ENCODE measurements around the gene PHLDA3. TPM values are rescaled to one million over a fixed set of nuclear protein-coding genes. Genes with fewer than 3 reads are reported as not detected.
"Not testable (repeated sequence)": the region's sequence is repeated elsewhere in the genome, so short reads cannot be mapped to it uniquely, and the experiment has no call there.

The PHLDA3 gene
- total and polyA plus RNA-seq, 10 donors, result 3.6 to 17.4 (median 6.8) TPM

GRCh38 chr1:201475130-201475529 is 6.1 kb upstream of the PHLDA3 start:
- no peaks in the 10 kb centered on the region for H3K9me3 ChIP-seq
- peaks cover 0 to 15% (median 6%) of the 10 kb centered on the region in 6 donors for H3K4me1 ChIP-seq
- 74 to 90% (median 84%) methylated on average over 2 of the region's 2 CpGs for WGBS, 5 donors
- TF ChIP-seq POLR2A (IDR thresholded peaks at IDR 0.05), result no peak
- no peak for TF ChIP-seq CTCF (IDR thresholded peaks at IDR 0.05 in 8 of 11, conservative IDR thresholded peaks at IDR 0.05 in 3 of 11)
- no peak for TF ChIP-seq POLR2AphosphoS5 (IDR thresholded peaks at IDR 0.05)
- H3K36me3 ChIP-seq, result no peaks in the 10 kb centered on the region
- DNase-seq, result no peak
- no peak overlapping the region for H3K27ac ChIP-seq
- peaks cover 0 to 36% (median 0%) of the 10 kb centered on the region in 7 donors for H3K27me3 ChIP-seq (replicated peaks in 1 of 7)
- no peak overlapping the region for H3K4me3 ChIP-seq
- intact Hi-C loops (cut with DNase I; ENCODE audit: low total_unique reads), result no loop called here

GRCh38 chr1:201473296-201473695 is 4.3 kb upstream of the PHLDA3 start:
- DNase-seq, result no peak
- peaks cover 0 to 54% (median 16%) of the 10 kb centered on the region in 7 donors for H3K27me3 ChIP-seq (replicated peaks in 1 of 7)
- intact Hi-C loops (cut with DNase I; ENCODE audit: low total_unique reads), result no loop called here
- H3K4me3 ChIP-seq, result no peak overlapping the region
- H3K27ac ChIP-seq, result no peak overlapping the region
- H3K9me3 ChIP-seq, result no peaks in the 10 kb centered on the region
- TF ChIP-seq CTCF (IDR thresholded peaks at IDR 0.05 in 8 of 11, conservative IDR thresholded peaks at IDR 0.05 in 3 of 11) (no peak), POLR2AphosphoS5 (IDR thresholded peaks at IDR 0.05) (no peak), POLR2A (IDR thresholded peaks at IDR 0.05) (no peak)
- peaks cover 0 to 26% (median 18%) of the 10 kb centered on the region in 6 donors for H3K4me1 ChIP-seq
- no peaks in the 10 kb centered on the region for H3K36me3 ChIP-seq
- WGBS, 5 donors, result 86 to 97% (median 94%) methylated on average over 2 of the region's 2 CpGs

- intact Hi-C loops (cut with DNase I; ENCODE audit: low total_unique reads); H3K36me3 ChIP-seq; H3K4me3 ChIP-seq; H3K9me3 ChIP-seq; H3K27ac ChIP-seq; DNase-seq: not testable (repeated sequence)
- 89 to 97% (median 96%) methylated on average over 8 of the region's 8 CpGs for WGBS, 5 donors
- Histone ChIP-seq H3K27me3 (replicated peaks in 1 of 7) (peaks cover 0 to 61% (median 18%) of the 10 kb centered on the region in 7 donors), H3K4me1 (peaks cover 0 to 31% (median 20%) of the 10 kb centered on the region in 6 donors)
Observed at GRCh38 chr1:201472321-201472720, 3.3 kb upstream of the PHLDA3 start.

- Histone ChIP-seq H3K27ac (no peak overlapping the region), H3K36me3 (no peaks in the 10 kb centered on the region), H3K9me3 (no peaks in the 10 kb centered on the region), H3K27me3 (replicated peaks in 1 of 7) (peaks cover 0 to 61% (median 18%) of the 10 kb centered on the region in 7 donors), H3K4me1 (peaks cover 0 to 35% (median 20%) of the 10 kb centered on the region in 6 donors), H3K4me3 (no peak overlapping the region)
- TF ChIP-seq CTCF (IDR thresholded peaks at IDR 0.05 in 8 of 11, conservative IDR thresholded peaks at IDR 0.05 in 3 of 11) (no peak), POLR2AphosphoS5 (IDR thresholded peaks at IDR 0.05) (no peak), POLR2A (IDR thresholded peaks at IDR 0.05) (no peak)
- intact Hi-C loops (cut with DNase I; ENCODE audit: low total_unique reads), result no loop called here
- WGBS, 5 donors, result 53 to 91% (median 79%) methylated on average over 3 of the region's 3 CpGs
- no peak for DNase-seq
Observed at GRCh38 chr1:201471772-201472171, 2.8 kb upstream of the PHLDA3 start.

GRCh38 chr1:201470581-201470980 is 1.6 kb upstream of the PHLDA3 start:
- TF ChIP-seq POLR2A (IDR thresholded peaks at IDR 0.05) (no peak), POLR2AphosphoS5 (IDR thresholded peaks at IDR 0.05) (no peak), CTCF (IDR thresholded peaks at IDR 0.05 in 8 of 11, conservative IDR thresholded peaks at IDR 0.05 in 3 of 11) (no peak)
- Histone ChIP-seq H3K27ac (no peak overlapping the region), H3K4me3 (no peak overlapping the region), H3K36me3 (peaks cover 0 to 5% (median 0%) of the 10 kb centered on the region in 6 donors), H3K27me3 (replicated peaks in 1 of 7) (peaks cover 0 to 50% (median 18%) of the 10 kb centered on the region in 7 donors), H3K4me1 (peaks cover 0 to 31% (median 17%) of the 10 kb centered on the region in 6 donors), H3K9me3 (no peaks in the 10 kb centered on the region)
- intact Hi-C loops (cut with DNase I; ENCODE audit: low total_unique reads), result no loop called here
- 54 to 78% (median 74%) methylated on average over 4 of the region's 4 CpGs for WGBS, 5 donors
- no peak for DNase-seq
